ENCODE measurements around the gene SYPL2.
A peak's percentile ranks its signal among the peaks of the same experiment; 100 is the strongest.

DNA sequence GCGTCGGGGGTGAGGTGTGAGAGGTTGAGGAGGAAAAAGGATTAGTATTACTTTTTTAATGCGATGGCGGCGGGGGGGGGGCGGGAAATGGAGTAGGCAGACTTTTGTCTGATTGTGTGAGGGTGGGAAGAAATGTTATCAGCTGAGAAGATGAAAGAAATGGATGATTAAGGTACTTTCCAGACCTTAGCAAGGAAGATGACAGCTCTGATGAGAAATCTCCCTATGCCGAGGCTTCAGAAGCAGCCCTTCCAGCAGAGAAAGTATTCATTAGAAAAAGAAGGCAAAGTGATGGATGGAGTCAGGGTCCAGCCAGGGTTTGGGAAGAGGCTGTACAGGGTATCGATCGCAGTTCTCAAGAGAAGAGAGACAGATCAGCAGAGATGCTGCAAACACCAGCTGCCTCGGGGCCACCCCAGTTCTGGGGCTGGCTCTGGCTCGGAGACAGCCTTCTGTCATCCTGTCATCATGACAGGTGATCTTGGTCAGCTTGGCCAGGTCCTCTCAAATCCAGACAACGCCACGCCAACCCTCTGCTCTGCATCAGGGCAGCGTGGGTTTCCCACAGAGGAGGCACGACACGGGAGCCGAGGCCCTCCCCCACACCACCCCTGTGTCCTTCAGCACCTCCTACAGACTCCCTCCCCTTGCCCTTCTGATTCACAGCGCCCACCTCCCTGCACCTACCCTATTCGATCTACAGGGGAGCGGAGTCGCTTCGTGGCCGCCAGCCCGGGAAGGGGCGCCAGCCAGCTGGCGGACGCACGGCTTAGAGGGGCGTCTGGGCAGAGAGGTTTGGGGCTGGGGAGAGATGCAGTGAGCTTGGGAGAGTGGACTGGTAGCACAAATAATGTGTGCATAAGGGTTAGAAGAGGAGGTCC lies 16.7 kb downstream of the SYPL2 start:
- TF ChIP-seq, protein P1, sequence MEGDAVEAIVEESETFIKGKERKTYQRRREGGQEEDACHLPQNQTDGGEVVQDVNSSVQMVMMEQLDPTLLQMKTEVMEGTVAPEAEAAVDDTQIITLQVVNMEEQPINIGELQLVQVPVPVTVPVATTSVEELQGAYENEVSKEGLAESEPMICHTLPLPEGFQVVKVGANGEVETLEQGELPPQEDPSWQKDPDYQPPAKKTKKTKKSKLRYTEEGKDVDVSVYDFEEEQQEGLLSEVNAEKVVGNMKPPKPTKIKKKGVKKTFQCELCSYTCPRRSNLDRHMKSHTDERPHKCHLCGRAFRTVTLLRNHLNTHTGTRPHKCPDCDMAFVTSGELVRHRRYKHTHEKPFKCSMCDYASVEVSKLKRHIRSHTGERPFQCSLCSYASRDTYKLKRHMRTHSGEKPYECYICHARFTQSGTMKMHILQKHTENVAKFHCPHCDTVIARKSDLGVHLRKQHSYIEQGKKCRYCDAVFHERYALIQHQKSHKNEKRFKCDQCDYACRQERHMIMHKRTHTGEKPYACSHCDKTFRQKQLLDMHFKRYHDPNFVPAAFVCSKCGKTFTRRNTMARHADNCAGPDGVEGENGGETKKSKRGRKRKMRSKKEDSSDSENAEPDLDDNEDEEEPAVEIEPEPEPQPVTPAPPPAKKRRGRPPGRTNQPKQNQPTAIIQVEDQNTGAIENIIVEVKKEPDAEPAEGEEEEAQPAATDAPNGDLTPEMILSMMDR (conservative IDR thresholded peaks at IDR 0.05 in 1 of 2, IDR thresholded peaks at IDR 0.05 in 1 of 2; ENCODE audit: low read depth in 1 of 2, low read length in 2 of 2): no peak
- TF ChIP-seq EZH2 (IDR thresholded peaks at IDR 0.05; ENCODE audit: low read length, missing control alignments): peak; percentile 48
